GM21717 (cell line): ENCODE results near the gene ASS1.

ENCODE experiments used
- ATAC-seq: cut with Tn5 transposase; IDR thresholded peaks from one replicate; pipeline ENCODE4 v1.9.1; 2021; ENCODE audit warnings: mild to moderate bottlenecking, moderate library complexity; ENCODE audit not compliant: unreplicated experiment

The ASS1 gene

GRCh38 chr9:130491830-130492482 is 47.2 kb downstream of the ASS1 start:
- no peak for ATAC-seq

- no peak for ATAC-seq
Observed at GRCh38 chr9:130493021-130493420, 48.3 kb downstream of the ASS1 start.

GRCh38 chr9:130493476-130493875 is 48.7 kb downstream of the ASS1 start:
- no peak for ATAC-seq

GRCh38 chr9:130495067-130495466 is 50.3 kb downstream of the ASS1 start:
- no peak for ATAC-seq

- no peak for ATAC-seq
Observed at GRCh38 chr9:130497139-130497538, 52.4 kb downstream of the ASS1 start.

GRCh38 chr9:130498298-130498917 is 53.6 kb downstream of the ASS1 start:
- ATAC-seq, result no peak

- ATAC-seq, result no peak
Observed at GRCh38 chr9:130498918-130499698, 54.3 kb downstream of the ASS1 start.

GRCh38 chr9:130499804-130500263 is 55.1 kb downstream of the ASS1 start:
- no peak for ATAC-seq

- ATAC-seq, result no peak
Observed at GRCh38 chr9:130500340-130501180, 55.8 kb downstream of the ASS1 start.

- ATAC-seq, result no peak
Observed at GRCh38 chr9:130501639-130502038, 56.9 kb downstream of the ASS1 start.

- ATAC-seq, result no peak
Observed at GRCh38 chr9:130508218-130508617, 63.5 kb downstream of the ASS1 start.

GRCh38 chr9:130512199-130512598 is 67.4 kb downstream of the ASS1 start:
- ATAC-seq, result no peak

- no peak for ATAC-seq
Observed at GRCh38 chr9:130513078-130513477, 68.3 kb downstream of the ASS1 start.

GRCh38 chr9:130518233-130518632 is 73.5 kb downstream of the ASS1 start:
- ATAC-seq, result no peak

- ATAC-seq, result no peak
Observed at GRCh38 chr9:130518943-130519799, 74.4 kb downstream of the ASS1 start.

GRCh38 chr9:130519927-130520326 is 75.2 kb downstream of the ASS1 start:
- no peak for ATAC-seq

GRCh38 chr9:130521715-130522114 is 77.0 kb downstream of the ASS1 start:
- no peak for ATAC-seq

GRCh38 chr9:130522233-130522808 is 77.6 kb downstream of the ASS1 start:
- no peak for ATAC-seq

GRCh38 chr9:130523921-130524320 is 79.2 kb downstream of the ASS1 start:
- no peak for ATAC-seq
